CD14-positive monocyte (primary cell): ENCODE measurements around the gene DCUN1D3. TPM values are rescaled to one million over a fixed set of nuclear protein-coding genes. Genes with fewer than 3 reads are reported as not detected.

ENCODE experiments used
- DNase-seq, 3 donors: peaks; one replicate each; pipeline ENCODE4 v3.0.0-alpha.2; 2011 to 2022
- H2AFZ ChIP-seq: 2 replicates; pipeline ENCODE4 v1.6.0; 2012; ENCODE audit warnings: mild to moderate bottlenecking, low read depth, low read length, inconsistent platforms; ENCODE audit not compliant: insufficient read depth, poor library complexity, severe bottlenecking
- H3K27ac ChIP-seq, 2 donors: 1 replicate in 1 of 2; 2 replicates in 1 of 2; pipeline ENCODE4 v1.5.1; 2012 to 2013; ENCODE audit warnings: low read length in 2 of 2, control low read depth in 1 of 2, inconsistent platforms in 1 of 2, low read depth in 1 of 2, mild to moderate bottlenecking in 1 of 2
- H3K27me3 ChIP-seq, 2 donors: one replicate each; pipeline versions ENCODE4 v1.6.0 to v1.6.1; 2011 to 2013; ENCODE audit warnings: low read length in 2 of 2; ENCODE audit not compliant: control insufficient read depth in 2 of 2, insufficient read depth in 2 of 2
- H3K36me3 ChIP-seq, 2 donors: replicated peaks in 1 of 2; 1 replicate in 1 of 2; 2 replicates in 1 of 2; pipeline versions ENCODE4 v1.5.1 to v1.6.1; 2012 to 2013; ENCODE audit warnings: low read length in 2 of 2, control low read depth in 1 of 2, inconsistent platforms in 1 of 2, mild to moderate bottlenecking in 1 of 2; ENCODE audit not compliant: insufficient read depth in 2 of 2, control insufficient read depth in 1 of 2
- H3K4me1 ChIP-seq, 2 donors: 1 replicate in 1 of 2; 2 replicates in 1 of 2; pipeline versions ENCODE4 v1.5.1 to v1.6.1; 2012 to 2013; ENCODE audit warnings: low read length in 2 of 2, control low read depth in 1 of 2, inconsistent platforms in 1 of 2, mild to moderate bottlenecking in 1 of 2, moderate library complexity in 1 of 2; ENCODE audit not compliant: insufficient read depth in 2 of 2, control insufficient read depth in 1 of 2
- H3K4me2 ChIP-seq: replicated peaks from 2 replicates; pipeline ENCODE3; 2012; ENCODE audit warnings: low read length, moderate library complexity, mild to moderate bottlenecking; ENCODE audit not compliant: poor library complexity, severe bottlenecking; ENCODE audit errors: extremely low read depth
- H3K4me3 ChIP-seq, 3 experiments: fragments of 200-600 bp in 1 of 3; sonication (generic) in 1 of 3; replicated peaks in 1 of 3; 1 replicate in 2 of 3; 2 replicates in 1 of 3; pipeline ENCODE4 v1.5.1; 2011 to 2013; ENCODE audit warnings: low read length in 3 of 3, mild to moderate bottlenecking in 3 of 3, control low read depth in 2 of 3, low read depth in 2 of 3, inconsistent platforms in 1 of 3, moderate library complexity in 1 of 3
- H3K79me2 ChIP-seq: 2 replicates; pipeline ENCODE4 v1.6.0; 2012; ENCODE audit warnings: mild to moderate bottlenecking, control low read depth, inconsistent platforms, low read length, moderate library complexity; ENCODE audit not compliant: insufficient read depth
- H3K9ac ChIP-seq: 2 replicates; pipeline ENCODE4 v1.6.0; 2017; ENCODE audit warnings: low read length, mild to moderate bottlenecking; ENCODE audit not compliant: insufficient read depth, poor library complexity, severe bottlenecking
- H3K9me3 ChIP-seq, 2 donors: replicated peaks in 1 of 2; 1 replicate in 1 of 2; 2 replicates in 1 of 2; pipeline versions ENCODE4 v1.5.1 to v1.6.1; 2012 to 2013; ENCODE audit warnings: low read length in 2 of 2, control low read depth in 1 of 2; ENCODE audit not compliant: control insufficient read depth in 1 of 2, insufficient read depth in 1 of 2
- H4K20me1 ChIP-seq: 2 replicates; pipeline ENCODE4 v1.6.0; 2012; ENCODE audit warnings: mild to moderate bottlenecking, low read length, control low read depth, moderate library complexity; ENCODE audit not compliant: insufficient read depth
- H3K27ac Mint-ChIP-seq, 7 donors: one replicate each; pipeline ENCODE4 v1.8.0; 2020; ENCODE audit warnings: mild to moderate bottlenecking in 7 of 7, mixed read lengths in 7 of 7, moderate library complexity in 6 of 7, inconsistent platforms in 2 of 7
- H3K27me3 Mint-ChIP-seq, 3 donors: one replicate each; pipeline ENCODE4 v1.8.0; 2021 to 2022; ENCODE audit warnings: low read depth in 3 of 3, mild to moderate bottlenecking in 3 of 3, mixed read lengths in 3 of 3, moderate library complexity in 3 of 3, inconsistent platforms in 1 of 3
- H3K36me3 Mint-ChIP-seq, 2 donors: one replicate each; pipeline ENCODE4 v1.8.0; 2020; ENCODE audit warnings: mixed read lengths in 2 of 2, inconsistent platforms in 1 of 2, mild to moderate bottlenecking in 1 of 2
- H3K4me1 Mint-ChIP-seq: one replicate; pipeline ENCODE4 v1.8.0; 2020; ENCODE audit warnings: mild to moderate bottlenecking, mixed read lengths
- H3K4me3 Mint-ChIP-seq, 2 donors: one replicate each; pipeline ENCODE4 v1.8.0; 2020; ENCODE audit warnings: mild to moderate bottlenecking in 2 of 2, mixed read lengths in 2 of 2, moderate library complexity in 1 of 2
- H3K9me3 Mint-ChIP-seq, 7 donors: one replicate each; pipeline ENCODE4 v1.8.0; 2020 to 2022; ENCODE audit warnings: mixed read lengths in 7 of 7, mild to moderate bottlenecking in 6 of 7, moderate library complexity in 6 of 7, inconsistent platforms in 2 of 7
- WGBS: methylation state at CpG from one replicate; pipeline ENCODE4 v1.1.5; 2013; ENCODE audit warnings: missing lambda C conversion rate; ENCODE audit not compliant: insufficient coverage; 5-methylcytosine and 5-hydroxymethylcytosine counted together
- intact Hi-C, 2 donors: fragments of 100-400 bp; cut with micrococcal nuclease; formaldehyde crosslinking; loops; one replicate each; pipeline versions ENCODE4 v1.15.0 to v1.15.1; 2023
- polyA plus RNA-seq, 3 donors: library from polyadenylated mRNA; depleted of rRNA in 1 of 3; unstranded in 2 of 3; stranded (reverse) in 1 of 3; fragments of 300-500 nt in 2 of 3; fragments of >200 nt in 1 of 3; fragmentation: Illumina TruSeq in 2 of 3; gene quantifications; 1 replicate in 2 of 3; 2 replicates in 1 of 3; pipeline ENCODE4 v1.2.3, GENCODE V29; 2012 to 2021
- TF ChIP-seq, protein P1 (sequence below): fragments of 200-600 bp; IDR thresholded peaks from one replicate; pipeline ENCODE4 v1.8.0; 2022; ENCODE audit warnings: antibody characterized with exemption, mild to moderate bottlenecking

Gene DCUN1D3
- polyA plus RNA-seq, 3 donors: 1.0 to 3.4 (median 1.3) TPM

DNA sequence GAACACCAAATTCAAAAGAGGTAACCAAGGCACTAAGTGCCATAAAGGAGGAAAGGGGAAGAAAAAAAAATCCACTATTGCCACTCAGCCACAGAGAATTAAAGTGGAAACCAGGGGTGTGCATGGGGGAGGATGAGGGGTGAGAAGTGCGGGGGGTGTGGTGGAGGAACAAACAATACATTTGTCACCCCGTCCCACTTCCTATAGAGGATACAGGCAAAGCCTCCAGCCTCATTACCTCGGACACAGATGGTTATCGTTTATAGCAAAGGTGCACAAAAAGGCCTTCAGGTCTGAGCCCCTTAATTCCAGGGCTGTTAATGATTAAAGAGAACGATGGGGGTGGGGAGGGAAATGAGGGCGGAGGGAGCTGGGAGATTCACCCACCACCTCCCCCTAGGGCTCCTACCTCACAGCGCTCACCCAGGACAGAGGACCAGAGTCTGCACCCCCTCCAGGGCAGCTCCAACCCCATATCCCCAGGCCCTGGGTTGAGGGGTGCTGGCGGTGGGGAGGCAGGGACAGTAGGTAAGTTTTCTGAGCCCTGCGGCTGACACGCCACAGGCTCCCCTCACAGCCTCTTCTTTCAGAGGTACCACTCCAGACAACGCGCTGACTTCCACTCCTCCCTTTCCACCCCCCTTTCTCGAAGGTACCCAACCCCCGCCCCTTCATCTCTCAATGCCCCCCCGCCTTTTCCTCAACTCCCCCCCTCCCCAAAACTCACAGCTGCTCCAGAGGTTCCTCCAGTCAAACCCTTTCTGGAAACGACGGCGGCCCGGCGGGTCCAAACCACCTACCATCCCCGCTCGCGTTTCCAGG, 470 bp downstream of the DCUN1D3 start:
- Histone ChIP-seq H4K20me1 (peaks cover 24% of the 10 kb centered on the region), H3K79me2 (peaks cover 75% of the 10 kb centered on the region), H3K36me3 (peaks cover 0 to 13% of the 10 kb centered on the region in 2 donors), H3K27me3 (no peaks in the 10 kb centered on the region), H3K9me3 (no peaks in the 10 kb centered on the region), H3K27ac (peak overlapping the region; percentile 87 to 97), H3K9ac (peak overlapping the region; percentile 91), H3K4me2 (peak overlapping the region; percentile 91), H3K4me3 (peak overlapping the region; percentile 53 to 83 (median 76)), H2AFZ (peak overlapping the region; percentile 69), H3K4me1 (peaks cover 46 to 66% of the 10 kb centered on the region in 2 donors)
- Mint-ChIP-seq H3K27ac (peak overlapping the region; percentile 96 to 100 (median 99)), H3K9me3 (peaks cover 0 to 2% (median 0%) of the 10 kb centered on the region in 7 donors), H3K27me3 (peaks cover 0 to 6% (median 0%) of the 10 kb centered on the region in 3 donors), H3K4me1 (peaks cover 64% of the 10 kb centered on the region), H3K36me3 (peaks cover 22 to 34% of the 10 kb centered on the region in 2 donors), H3K4me3 (peak overlapping the region; percentile 89 to 95)
- DNase-seq: peak in 2 of 3 donors; percentile 39 to 80
- TF ChIP-seq, protein P1, sequence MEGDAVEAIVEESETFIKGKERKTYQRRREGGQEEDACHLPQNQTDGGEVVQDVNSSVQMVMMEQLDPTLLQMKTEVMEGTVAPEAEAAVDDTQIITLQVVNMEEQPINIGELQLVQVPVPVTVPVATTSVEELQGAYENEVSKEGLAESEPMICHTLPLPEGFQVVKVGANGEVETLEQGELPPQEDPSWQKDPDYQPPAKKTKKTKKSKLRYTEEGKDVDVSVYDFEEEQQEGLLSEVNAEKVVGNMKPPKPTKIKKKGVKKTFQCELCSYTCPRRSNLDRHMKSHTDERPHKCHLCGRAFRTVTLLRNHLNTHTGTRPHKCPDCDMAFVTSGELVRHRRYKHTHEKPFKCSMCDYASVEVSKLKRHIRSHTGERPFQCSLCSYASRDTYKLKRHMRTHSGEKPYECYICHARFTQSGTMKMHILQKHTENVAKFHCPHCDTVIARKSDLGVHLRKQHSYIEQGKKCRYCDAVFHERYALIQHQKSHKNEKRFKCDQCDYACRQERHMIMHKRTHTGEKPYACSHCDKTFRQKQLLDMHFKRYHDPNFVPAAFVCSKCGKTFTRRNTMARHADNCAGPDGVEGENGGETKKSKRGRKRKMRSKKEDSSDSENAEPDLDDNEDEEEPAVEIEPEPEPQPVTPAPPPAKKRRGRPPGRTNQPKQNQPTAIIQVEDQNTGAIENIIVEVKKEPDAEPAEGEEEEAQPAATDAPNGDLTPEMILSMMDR: no peak
- 0% methylated on average over 8 of the region's 23 CpGs for WGBS
- intact Hi-C loops: loop anchor here in 1 of 2 donors (10.0 kb wide), 1 partner anchor 155 kb away; the partner anchor contains the start of gene THUMPD1

DNA sequence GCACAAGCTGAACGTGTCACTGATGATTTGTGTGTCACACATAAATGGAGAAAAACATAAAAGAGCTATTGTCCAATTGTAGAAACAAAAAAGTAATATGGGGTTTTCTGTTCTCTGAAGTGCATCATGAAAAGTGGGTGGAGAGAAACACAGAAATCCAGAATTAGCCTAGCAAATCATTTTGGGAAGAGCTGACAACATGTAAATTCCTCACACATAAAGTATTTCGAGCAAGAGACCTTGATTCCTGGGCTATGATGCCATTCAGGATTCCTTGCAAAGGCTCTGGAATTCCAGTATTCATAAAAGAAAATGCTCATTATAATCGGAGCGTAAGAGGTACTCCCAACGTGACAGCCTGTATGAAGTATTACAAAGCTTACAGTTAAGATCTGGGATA, 1.1 kb downstream of the DCUN1D3 start:
- Mint-ChIP-seq H3K27me3 (peaks cover 0 to 4% (median 0%) of the 10 kb centered on the region in 3 donors), H3K4me3 (peak overlapping the region; percentile 89 to 95), H3K4me1 (peaks cover 58% of the 10 kb centered on the region), H3K27ac (peak overlapping the region; percentile 96 to 100 (median 99)), H3K36me3 (peaks cover 23 to 37% of the 10 kb centered on the region in 2 donors), H3K9me3 (peaks cover 0 to 2% (median 0%) of the 10 kb centered on the region in 7 donors)
- peak overlapping the region in 2 of 3 experiments; percentile 53 to 83 for H3K4me3 ChIP-seq
- no peak overlapping the region for H2AFZ ChIP-seq
- H3K27ac ChIP-seq: no peak overlapping the region
- intact Hi-C loops: loop anchor here in 1 of 2 donors (10.0 kb wide), 1 partner anchor 154 kb away; the partner anchor contains the start of gene THUMPD1
- H3K9me3 ChIP-seq: no peaks in the 10 kb centered on the region
- peaks cover 40 to 60% of the 10 kb centered on the region in 2 donors for H3K4me1 ChIP-seq
- H3K27me3 ChIP-seq: no peaks in the 10 kb centered on the region
- H3K79me2 ChIP-seq: peaks cover 80% of the 10 kb centered on the region
- no CpG with 5 or more reads among the region's 5 CpGs for WGBS
- peaks cover 24% of the 10 kb centered on the region for H4K20me1 ChIP-seq
- peaks cover 0 to 19% of the 10 kb centered on the region in 2 donors for H3K36me3 ChIP-seq
- H3K9ac ChIP-seq: no peak overlapping the region
- DNase-seq: no peak
- peak overlapping the region; percentile 91 for H3K4me2 ChIP-seq
- TF ChIP-seq, protein P1: no peak
